ENCODE measurements around the gene PRKAR1B.
A peak's percentile ranks its signal among the peaks of the same experiment; 100 is the strongest.

Gene PRKAR1B

GRCh38 chr7:526460-527034 is 200.5 kb downstream of the PRKAR1B start:
- Histone ChIP-seq H3K9ac (ENCODE audit: low read length) (no peak overlapping the region), H3K4me3 (ENCODE audit: low read length) (no peak overlapping the region), H3K27me3 (replicated peaks; ENCODE audit: control insufficient read depth, insufficient read depth, low read length) (peaks cover 52% of the 10 kb centered on the region), H3K9me3 (ENCODE audit: control insufficient read depth, low read length) (peaks cover 16% of the 10 kb centered on the region), H3K4me1 (ENCODE audit: control insufficient read depth, insufficient read depth, low read length) (peaks cover 2% of the 10 kb centered on the region), H3K36me3 (ENCODE audit: control insufficient read depth, insufficient read depth, low read length, severe bottlenecking) (no peaks in the 10 kb centered on the region)
- DNase-seq (ENCODE audit: low read depth) = no peak

GRCh38 chr7:525740-526139 is 201.3 kb downstream of the PRKAR1B start:
- Histone ChIP-seq H3K9me3 (ENCODE audit: control insufficient read depth, low read length) (peaks cover 16% of the 10 kb centered on the region), H3K36me3 (ENCODE audit: control insufficient read depth, insufficient read depth, low read length, severe bottlenecking) (no peaks in the 10 kb centered on the region), H3K4me1 (ENCODE audit: control insufficient read depth, insufficient read depth, low read length) (peaks cover 2% of the 10 kb centered on the region), H3K4me3 (ENCODE audit: low read length) (no peak overlapping the region), H3K9ac (ENCODE audit: low read length) (no peak overlapping the region), H3K27me3 (replicated peaks; ENCODE audit: control insufficient read depth, insufficient read depth, low read length) (peaks cover 59% of the 10 kb centered on the region)
- no peak for DNase-seq (ENCODE audit: low read depth)

GRCh38 chr7:524800-525199 is 202.3 kb downstream of the PRKAR1B start:
- no peak for DNase-seq (ENCODE audit: low read depth)
- Histone ChIP-seq H3K36me3 (ENCODE audit: control insufficient read depth, insufficient read depth, low read length, severe bottlenecking) (no peaks in the 10 kb centered on the region), H3K4me1 (ENCODE audit: control insufficient read depth, insufficient read depth, low read length) (peaks cover 2% of the 10 kb centered on the region), H3K9me3 (ENCODE audit: control insufficient read depth, low read length) (peaks cover 16% of the 10 kb centered on the region), H3K4me3 (ENCODE audit: low read length) (no peak overlapping the region), H3K27me3 (replicated peaks; ENCODE audit: control insufficient read depth, insufficient read depth, low read length) (peaks cover 59% of the 10 kb centered on the region), H3K9ac (ENCODE audit: low read length) (no peak overlapping the region)

GRCh38 chr7:523347-524336 is 203.4 kb downstream of the PRKAR1B start:
- no peak overlapping the region for H3K4me3 ChIP-seq (ENCODE audit: low read length)
- peaks cover 2% of the 10 kb centered on the region for H3K4me1 ChIP-seq (ENCODE audit: control insufficient read depth, insufficient read depth, low read length)
- no peaks in the 10 kb centered on the region for H3K36me3 ChIP-seq (ENCODE audit: control insufficient read depth, insufficient read depth, low read length, severe bottlenecking)
- no peak overlapping the region for H3K9ac ChIP-seq (ENCODE audit: low read length)
- DNase-seq (ENCODE audit: low read depth) = no peak
- peaks cover 57% of the 10 kb centered on the region for H3K27me3 ChIP-seq (replicated peaks; ENCODE audit: control insufficient read depth, insufficient read depth, low read length)
- peaks cover 16% of the 10 kb centered on the region for H3K9me3 ChIP-seq (ENCODE audit: control insufficient read depth, low read length)

GRCh38 chr7:522951-523314 is 204.1 kb downstream of the PRKAR1B start:
- H3K27me3 ChIP-seq (replicated peaks; ENCODE audit: control insufficient read depth, insufficient read depth, low read length) = peaks cover 50% of the 10 kb centered on the region
- no peak overlapping the region for H3K9ac ChIP-seq (ENCODE audit: low read length)
- no peaks in the 10 kb centered on the region for H3K36me3 ChIP-seq (ENCODE audit: control insufficient read depth, insufficient read depth, low read length, severe bottlenecking)
- DNase-seq (ENCODE audit: low read depth) = no peak
- peaks cover 13% of the 10 kb centered on the region for H3K9me3 ChIP-seq (ENCODE audit: control insufficient read depth, low read length)
- H3K4me3 ChIP-seq (ENCODE audit: low read length) = no peak overlapping the region
- peaks cover 2% of the 10 kb centered on the region for H3K4me1 ChIP-seq (ENCODE audit: control insufficient read depth, insufficient read depth, low read length)

GRCh38 chr7:522071-522950 is 204.8 kb downstream of the PRKAR1B start:
- Histone ChIP-seq H3K27me3 (replicated peaks; ENCODE audit: control insufficient read depth, insufficient read depth, low read length) (peaks cover 49% of the 10 kb centered on the region), H3K9me3 (ENCODE audit: control insufficient read depth, low read length) (peaks cover 8% of the 10 kb centered on the region), H3K4me1 (ENCODE audit: control insufficient read depth, insufficient read depth, low read length) (peaks cover 2% of the 10 kb centered on the region), H3K4me3 (ENCODE audit: low read length) (peak overlapping the region; percentile 44), H3K36me3 (ENCODE audit: control insufficient read depth, insufficient read depth, low read length, severe bottlenecking) (no peaks in the 10 kb centered on the region), H3K9ac (ENCODE audit: low read length) (no peak overlapping the region)
- peak; percentile 67 for DNase-seq (ENCODE audit: low read depth)

GRCh38 chr7:521221-522070 is 205.6 kb downstream of the PRKAR1B start:
- Histone ChIP-seq H3K27me3 (replicated peaks; ENCODE audit: control insufficient read depth, insufficient read depth, low read length) (peaks cover 43% of the 10 kb centered on the region), H3K9ac (ENCODE audit: low read length) (no peak overlapping the region), H3K9me3 (ENCODE audit: control insufficient read depth, low read length) (peaks cover 3% of the 10 kb centered on the region), H3K4me3 (ENCODE audit: low read length) (no peak overlapping the region), H3K4me1 (ENCODE audit: control insufficient read depth, insufficient read depth, low read length) (peaks cover 2% of the 10 kb centered on the region), H3K36me3 (ENCODE audit: control insufficient read depth, insufficient read depth, low read length, severe bottlenecking) (no peaks in the 10 kb centered on the region)
- peak; percentile 65 for DNase-seq (ENCODE audit: low read depth)

- Histone ChIP-seq H3K27me3 (replicated peaks; ENCODE audit: control insufficient read depth, insufficient read depth, low read length) (peaks cover 36% of the 10 kb centered on the region), H3K36me3 (ENCODE audit: control insufficient read depth, insufficient read depth, low read length, severe bottlenecking) (no peaks in the 10 kb centered on the region), H3K9ac (ENCODE audit: low read length) (no peak overlapping the region), H3K9me3 (ENCODE audit: control insufficient read depth, low read length) (peaks cover 2% of the 10 kb centered on the region), H3K4me3 (ENCODE audit: low read length) (no peak overlapping the region), H3K4me1 (ENCODE audit: control insufficient read depth, insufficient read depth, low read length) (peaks cover 4% of the 10 kb centered on the region)
- peak; percentile 41 for DNase-seq (ENCODE audit: low read depth)
These were observed 206.4 kb downstream of the PRKAR1B start for GRCh38 chr7:520503-521161.

GRCh38 chr7:519484-520390 is 207.3 kb downstream of the PRKAR1B start, which contains the start of gene PDGFA:
PDGFA (minus strand) TSS chr7:519846; CDS start chr7:519001, 845 bp downstream.
- Histone ChIP-seq H3K27me3 (replicated peaks; ENCODE audit: control insufficient read depth, insufficient read depth, low read length) (peaks cover 28% of the 10 kb centered on the region), H3K36me3 (ENCODE audit: control insufficient read depth, insufficient read depth, low read length, severe bottlenecking) (no peaks in the 10 kb centered on the region), H3K4me3 (ENCODE audit: low read length) (peak within 1 kb of the TSS; percentile 78), H3K9me3 (ENCODE audit: control insufficient read depth, low read length) (no peaks in the 10 kb centered on the region), H3K4me1 (ENCODE audit: control insufficient read depth, insufficient read depth, low read length) (peaks cover 4% of the 10 kb centered on the region), H3K9ac (ENCODE audit: low read length) (peak within 1 kb of the TSS; percentile 42)
- peak; percentile 85 for DNase-seq (ENCODE audit: low read depth)

Data from adipocyte (in vitro differentiated cells).